A549 (cell line): ENCODE results near the gene SLC25A13. TPM values are rescaled to one million over a fixed set of nuclear protein-coding genes. Genes with fewer than 3 reads are reported as not detected.

Source experiments
- ATAC-seq, 2 experiments: fragments of 200-7000 bp in 1 of 2; fragments of >200 bp in 1 of 2; cut with Nextera tagmentation in 1 of 2; cut with Tn5 transposase in 1 of 2; 3 replicates each; pipeline versions ENCODE4 v1.8.0 to v1.9.1; 2018 to 2020; ENCODE audit warnings: mild to moderate bottlenecking in 1 of 2, moderate library complexity in 1 of 2
- CTCF ChIA-PET: fragments of 300-600 bp; sonication (Branson Sonifier 250); formaldehyde crosslinking; extraction: SDS; loops from one replicate; lab custom pipeline; 2021; ENCODE audit warnings: antibody characterized with exemption, inconsistent platforms; lab: Yijun Ruan, JAX
- POLR2A ChIA-PET: fragments of 350-600 bp; formaldehyde crosslinking; extraction: SDS; loops from one replicate; lab custom pipeline; 2021; ENCODE audit warnings: antibody characterized with exemption, inconsistent platforms; lab: Yijun Ruan, JAX
- DNase-seq, 2 experiments: peaks; one replicate each; pipeline versions ENCODE4 v3.0.0 to v3.0.0-alpha.2; 2011 to 2016; ENCODE audit warnings: low read depth in 1 of 2, low spot score in 1 of 2
- FAIRE-seq: peaks from 2 replicates; lab custom pipeline; 2011; peaks lifted over from hg19 to GRCh38; lab: Jason Lieb, UNC
- H3K27ac ChIP-seq, 2 experiments: fragments of >200 bp; sonication (Bioruptor Twin); formaldehyde crosslinking; 3 replicates each; pipeline ENCODE4 v1.5.1; 2016 to 2017
- H3K4me1 ChIP-seq: fragments of >200 bp; sonication (Bioruptor Twin); formaldehyde crosslinking; 3 replicates; pipeline ENCODE4 v1.6.1; 2016
- H3K4me2 ChIP-seq: fragments of >200 bp; sonication (Bioruptor Twin); formaldehyde crosslinking; 3 replicates; pipeline ENCODE4 v1.6.1; 2016
- H3K4me3 ChIP-seq: fragments of >200 bp; sonication (Bioruptor Twin); formaldehyde crosslinking; 3 replicates; pipeline ENCODE4 v1.5.1; 2016
- H3K9me3 ChIP-seq: fragments of >200 bp; sonication (Bioruptor Twin); formaldehyde crosslinking; 3 replicates; pipeline ENCODE4 v1.6.1; 2016
- BHLHE40 ChIP-seq: IDR thresholded peaks from 2 replicates; pipeline ENCODE4 v1.6.1; 2012; ENCODE audit warnings: low read depth, low read length, inconsistent platforms
- CBX2 ChIP-seq: fragments of 200-600 bp; sonication (generic); IDR thresholded peaks from 2 replicates; pipeline ENCODE4 v1.6.1; 2016; ENCODE audit warnings: low read depth, mild to moderate bottlenecking, borderline replicate concordance
- CHD2 ChIP-seq: fragments of 150-350 bp; IDR thresholded peaks from 2 replicates; pipeline ENCODE4 v1.6.1; 2014; ENCODE audit warnings: low read length; ENCODE audit not compliant: partially characterized antibody
- EHF ChIP-seq: fragments of 250-450 bp; sonication (Bioruptor Pico); IDR thresholded peaks from 2 replicates; pipeline ENCODE4 v1.5.0; 2020; ENCODE audit warnings: mild to moderate bottlenecking
- EHMT2 ChIP-seq: fragments of 200-600 bp; sonication (generic); IDR thresholded peaks from 2 replicates; pipeline ENCODE4 v1.6.1; 2016; ENCODE audit warnings: antibody characterized with exemption, low read depth, mild to moderate bottlenecking, moderate library complexity
- ESRRA ChIP-seq: fragments of 150-350 bp; IDR thresholded peaks from 2 replicates; pipeline ENCODE4 v1.6.1; 2014; ENCODE audit warnings: mild to moderate bottlenecking, low read length, borderline replicate concordance
- FOSB ChIP-seq: fragments of 250-450 bp; sonication (Bioruptor Pico); IDR thresholded peaks from 2 replicates; pipeline ENCODE4 v1.5.0; 2020; ENCODE audit warnings: mild to moderate bottlenecking, moderate library complexity
- FOSL2 ChIP-seq, 2 experiments: fragments of 450-650 bp in 1 of 2; fragments of >200 bp in 1 of 2; sonication (Bioruptor Twin) in 1 of 2; formaldehyde crosslinking; IDR thresholded peaks; 2 replicates each; pipeline versions ENCODE4 v1.5.0 to v1.6.1; 2016 to 2020; ENCODE audit warnings: mild to moderate bottlenecking in 1 of 2, moderate library complexity in 1 of 2
- FOXS1 ChIP-seq: fragments of 250-450 bp; sonication (Bioruptor Pico); IDR thresholded peaks from 2 replicates; pipeline ENCODE4 v1.5.0; 2020; ENCODE audit warnings: mild to moderate bottlenecking, moderate library complexity
- HMGXB4 ChIP-seq: fragments of 250-450 bp; sonication (Bioruptor Pico); IDR thresholded peaks from 2 replicates; pipeline ENCODE4 v1.5.0; 2021; ENCODE audit warnings: mild to moderate bottlenecking, moderate library complexity, borderline replicate concordance
- JUNB ChIP-seq: fragments of >200 bp; sonication (Bioruptor Twin); formaldehyde crosslinking; IDR thresholded peaks from 2 replicates; pipeline ENCODE4 v1.6.1; 2016
- KDM1A ChIP-seq: fragments of 200-600 bp; sonication (generic); IDR thresholded peaks from 2 replicates; pipeline ENCODE4 v1.6.1; 2016; ENCODE audit warnings: low read depth, mild to moderate bottlenecking
- NR3C1 ChIP-seq: fragments of >200 bp; sonication (Bioruptor Twin); formaldehyde crosslinking; IDR thresholded peaks from 3 replicates; pipeline ENCODE4 v1.6.1; 2017
- PBX3 ChIP-seq: IDR thresholded peaks from 2 replicates; pipeline ENCODE4 v1.6.1; 2012
- PHF8 ChIP-seq: fragments of 200-600 bp; sonication (generic); IDR thresholded peaks from 2 replicates; pipeline ENCODE4 v1.6.1; 2016; ENCODE audit warnings: low read depth, mild to moderate bottlenecking, antibody characterized with exemption, moderate library complexity, borderline replicate concordance
- POLR2AphosphoS2 ChIP-seq: conservative IDR thresholded peaks from 2 replicates; pipeline ENCODE4 v1.6.1; 2012; ENCODE audit warnings: low read length, improper control_type of control experiment, inconsistent platforms
- RCOR1 ChIP-seq: fragments of 150-350 bp; IDR thresholded peaks from 2 replicates; pipeline ENCODE4 v1.6.1; 2014; ENCODE audit warnings: antibody characterized with exemption, low read length, low read depth
- REST ChIP-seq: fragments of 200-600 bp; sonication (generic); IDR thresholded peaks from 2 replicates; pipeline ENCODE4 v1.6.1; 2016; ENCODE audit warnings: antibody characterized with exemption, mild to moderate bottlenecking, moderate library complexity
- RFX5 ChIP-seq: fragments of 450-650 bp; IDR thresholded peaks from 2 replicates; pipeline ENCODE4 v1.7.1; 2014; ENCODE audit warnings: antibody characterized with exemption, mild to moderate bottlenecking, moderate library complexity
- RNF2 ChIP-seq: fragments of 200-600 bp; sonication (generic); IDR thresholded peaks from 2 replicates; pipeline ENCODE4 v1.6.1; 2016; ENCODE audit warnings: low read depth, mild to moderate bottlenecking, antibody characterized with exemption, moderate library complexity, borderline replicate concordance
- SREBF2 ChIP-seq: fragments of 450-650 bp; IDR thresholded peaks from 2 replicates; pipeline ENCODE4 v1.6.1; 2014; ENCODE audit warnings: mild to moderate bottlenecking, moderate library complexity
- TP53 ChIP-seq: fragments of 250-450 bp; sonication (Bioruptor Pico); IDR thresholded peaks from 2 replicates; pipeline ENCODE4 v1.5.0; 2021; ENCODE audit warnings: mild to moderate bottlenecking, moderate library complexity
- USF2 ChIP-seq: fragments of 450-650 bp; IDR thresholded peaks from 2 replicates; pipeline ENCODE4 v1.6.1; 2014; ENCODE audit warnings: antibody characterized with exemption
- WGBS: methylation state at CpG from one replicate; pipeline ENCODE4 v1.1.6; 2017; ENCODE audit errors: missing lambda C conversion rate; 5-methylcytosine and 5-hydroxymethylcytosine counted together
- polyA plus RNA-seq, 4 experiments: library from polyadenylated mRNA; depleted of rRNA in 3 of 4; stranded (reverse); fragments of >200 nt; fragmentation: RNase III in 1 of 4; extraction: RNeasy Plus Mini Kit Qiagen cat#74134 plus additional on column Dnase treatment in 1 of 4; gene quantifications; 2 replicates in 3 of 4; 3 replicates in 1 of 4; pipeline ENCODE4 v1.2.3, GENCODE V29; 2011 to 2017
- TF ChIP-seq, protein P1 (sequence below): fragments of >200 bp; sonication (Bioruptor Twin); formaldehyde crosslinking; IDR thresholded peaks from 3 replicates; pipeline ENCODE4 v1.5.1; 2016
- TF ChIP-seq, protein P2 (sequence below): fragments of 250-450 bp; sonication (Bioruptor Pico); IDR thresholded peaks from 2 replicates; pipeline ENCODE4 v1.5.0; 2020; ENCODE audit warnings: low read depth, mild to moderate bottlenecking, moderate library complexity

The SLC25A13 gene
- polyA plus RNA-seq, 2 of the 4 experiments (the other 2 are of a cell fraction) = 32.7 to 51.0 TPM

- H3K9me3 ChIP-seq = no peaks in the 10 kb centered on the region
- no peak for FAIRE-seq
- TF ChIP-seq EHF (CRISPR knock-in tag) (no peak), BHLHE40 (no peak), PBX3 (no peak), SREBF2 (no peak), KDM1A (no peak), USF2 (no peak), FOSB (CRISPR knock-in tag) (no peak), RCOR1 (no peak), CHD2 (no peak), CBX2 (no peak), TP53 (CRISPR knock-in tag) (no peak), POLR2AphosphoS2 (no peak), FOSL2 (IDR thresholded peaks at IDR 0.05) (no peak), FOSL2 (CRISPR knock-in tag; IDR thresholded peaks at IDR 0.05) (no peak), ESRRA (no peak), RFX5 (no peak), RNF2 (no peak)
- TF ChIP-seq, protein P1, sequence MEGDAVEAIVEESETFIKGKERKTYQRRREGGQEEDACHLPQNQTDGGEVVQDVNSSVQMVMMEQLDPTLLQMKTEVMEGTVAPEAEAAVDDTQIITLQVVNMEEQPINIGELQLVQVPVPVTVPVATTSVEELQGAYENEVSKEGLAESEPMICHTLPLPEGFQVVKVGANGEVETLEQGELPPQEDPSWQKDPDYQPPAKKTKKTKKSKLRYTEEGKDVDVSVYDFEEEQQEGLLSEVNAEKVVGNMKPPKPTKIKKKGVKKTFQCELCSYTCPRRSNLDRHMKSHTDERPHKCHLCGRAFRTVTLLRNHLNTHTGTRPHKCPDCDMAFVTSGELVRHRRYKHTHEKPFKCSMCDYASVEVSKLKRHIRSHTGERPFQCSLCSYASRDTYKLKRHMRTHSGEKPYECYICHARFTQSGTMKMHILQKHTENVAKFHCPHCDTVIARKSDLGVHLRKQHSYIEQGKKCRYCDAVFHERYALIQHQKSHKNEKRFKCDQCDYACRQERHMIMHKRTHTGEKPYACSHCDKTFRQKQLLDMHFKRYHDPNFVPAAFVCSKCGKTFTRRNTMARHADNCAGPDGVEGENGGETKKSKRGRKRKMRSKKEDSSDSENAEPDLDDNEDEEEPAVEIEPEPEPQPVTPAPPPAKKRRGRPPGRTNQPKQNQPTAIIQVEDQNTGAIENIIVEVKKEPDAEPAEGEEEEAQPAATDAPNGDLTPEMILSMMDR = no peak
- no peak overlapping the region for H3K27ac ChIP-seq
- H3K4me1 ChIP-seq = no peaks in the 10 kb centered on the region
- no peak overlapping the region for H3K4me2 ChIP-seq
- WGBS = 89% methylated on average over 5 of the region's 5 CpGs
- DNase-seq = no peak
- no peak overlapping the region for H3K4me3 ChIP-seq
- ChIA-PET POLR2A (no interaction called here), CTCF (no interaction called here)
- no peak for ATAC-seq
Observed at GRCh38 chr7:96136600-96137239, 185.2 kb downstream of the SLC25A13 start.

GRCh38 chr7:96135241-96135640 is 186.7 kb downstream of the SLC25A13 start:
- 95% methylated on average over 2 of the region's 2 CpGs for WGBS
- ChIA-PET POLR2A (no interaction called here), CTCF (no interaction called here)
- ATAC-seq = no peak
- no peak for DNase-seq
- no peak overlapping the region for H3K4me2 ChIP-seq
- H3K27ac ChIP-seq = no peak overlapping the region
- no peak overlapping the region for H3K4me3 ChIP-seq
- H3K4me1 ChIP-seq = no peaks in the 10 kb centered on the region
- no peak for FAIRE-seq
- H3K9me3 ChIP-seq = no peaks in the 10 kb centered on the region
- TF ChIP-seq POLR2AphosphoS2 (no peak), ESRRA (no peak), NR3C1 (no peak), REST (no peak), CBX2 (no peak), TP53 (CRISPR knock-in tag) (no peak), JUNB (no peak), EHF (CRISPR knock-in tag) (no peak), HMGXB4 (no peak), FOXS1 (CRISPR knock-in tag) (no peak), CHD2 (no peak), EHMT2 (no peak), PHF8 (no peak), RCOR1 (no peak)
- TF ChIP-seq, protein P2, sequence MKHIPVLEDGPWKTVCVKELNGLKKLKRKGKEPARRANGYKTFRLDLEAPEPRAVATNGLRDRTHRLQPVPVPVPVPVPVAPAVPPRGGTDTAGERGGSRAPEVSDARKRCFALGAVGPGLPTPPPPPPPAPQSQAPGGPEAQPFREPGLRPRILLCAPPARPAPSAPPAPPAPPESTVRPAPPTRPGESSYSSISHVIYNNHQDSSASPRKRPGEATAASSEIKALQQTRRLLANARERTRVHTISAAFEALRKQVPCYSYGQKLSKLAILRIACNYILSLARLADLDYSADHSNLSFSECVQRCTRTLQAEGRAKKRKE (CRISPR knock-in tag) = no peak
